Left ventricle myocardium inferior (tissue), 1 donor: ENCODE data around the gene PRXL2A. TPM values are rescaled to one million over a fixed set of nuclear protein-coding genes. Genes with fewer than 3 reads are reported as not detected.

Experiments
- DNase-seq: peaks from one replicate; pipeline ENCODE4 v3.0.0-alpha.2; 2020
- H3K27ac ChIP-seq: fragments of 200-600 bp; replicated peaks from 2 replicates; pipeline ENCODE4 v1.8.0; 2021
- H3K27me3 ChIP-seq: fragments of 200-600 bp; 2 replicates; pipeline ENCODE4 v1.8.0; 2021; ENCODE audit warnings: low read depth
- H3K36me3 ChIP-seq: fragments of 200-600 bp; 2 replicates; pipeline ENCODE4 v1.8.0; 2021
- H3K4me1 ChIP-seq: fragments of 200-600 bp; 2 replicates; pipeline ENCODE4 v1.8.0; 2021
- H3K4me3 ChIP-seq: fragments of 200-600 bp; 2 replicates; pipeline ENCODE4 v1.8.0; 2021; ENCODE audit warnings: mild to moderate bottlenecking, moderate library complexity
- H3K9me3 ChIP-seq: fragments of 200-600 bp; replicated peaks from 2 replicates; pipeline ENCODE4 v1.8.0; 2021
- intact Hi-C: fragments of 100-400 bp; cut with micrococcal nuclease; formaldehyde crosslinking; loops from one replicate; pipeline ENCODE4 v1.11.0; 2022
- total RNA-seq: library from RNA; stranded (reverse); fragmentation: NEBNext Ultra II Directional; extraction: Animal tissue kit (Norgen Biotek cat#: 25700); gene quantifications from one replicate; pipeline ENCODE4 v1.2.1, GENCODE V29; 2021
- TF ChIP-seq, protein P1 (sequence below): fragments of 200-600 bp; IDR thresholded peaks from 2 replicates; pipeline ENCODE4 v1.8.0; 2021; ENCODE audit warnings: antibody characterized with exemption, mild to moderate bottlenecking, borderline replicate concordance
- donor health status: DM: no; HTN: yes; CAD: no; lungs with severe emphysema.

The PRXL2A gene
- total RNA-seq, 1 donor from 2014 or later = 101 TPM

DNA sequence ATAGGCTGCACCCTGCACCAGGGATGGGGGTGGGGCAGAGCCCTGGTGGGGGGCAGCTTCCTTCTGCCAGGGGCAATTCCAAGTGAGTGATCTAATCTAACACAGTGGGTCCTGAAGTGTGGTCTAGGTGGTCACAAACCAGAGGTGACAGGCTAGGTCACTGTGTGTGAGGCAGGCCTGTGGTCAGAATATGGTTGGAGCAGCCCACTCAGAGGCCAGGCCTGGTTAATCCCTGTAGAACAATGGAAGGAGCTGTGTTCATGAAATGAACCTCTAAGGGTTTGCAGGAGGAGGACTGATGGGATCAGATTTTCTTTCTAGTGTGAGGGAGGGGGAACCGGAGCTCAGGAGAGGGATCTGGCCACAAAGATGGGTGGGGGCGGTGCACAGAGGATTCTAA is 35.8 kb downstream of the PRXL2A start:
- no peaks in the 10 kb centered on the region for H3K27me3 ChIP-seq
- intact Hi-C loops = loop anchor here (5.0 kb wide), 1 partner anchor 63 kb away; no protein-coding TSS in a partner anchor
- TF ChIP-seq, protein P1, sequence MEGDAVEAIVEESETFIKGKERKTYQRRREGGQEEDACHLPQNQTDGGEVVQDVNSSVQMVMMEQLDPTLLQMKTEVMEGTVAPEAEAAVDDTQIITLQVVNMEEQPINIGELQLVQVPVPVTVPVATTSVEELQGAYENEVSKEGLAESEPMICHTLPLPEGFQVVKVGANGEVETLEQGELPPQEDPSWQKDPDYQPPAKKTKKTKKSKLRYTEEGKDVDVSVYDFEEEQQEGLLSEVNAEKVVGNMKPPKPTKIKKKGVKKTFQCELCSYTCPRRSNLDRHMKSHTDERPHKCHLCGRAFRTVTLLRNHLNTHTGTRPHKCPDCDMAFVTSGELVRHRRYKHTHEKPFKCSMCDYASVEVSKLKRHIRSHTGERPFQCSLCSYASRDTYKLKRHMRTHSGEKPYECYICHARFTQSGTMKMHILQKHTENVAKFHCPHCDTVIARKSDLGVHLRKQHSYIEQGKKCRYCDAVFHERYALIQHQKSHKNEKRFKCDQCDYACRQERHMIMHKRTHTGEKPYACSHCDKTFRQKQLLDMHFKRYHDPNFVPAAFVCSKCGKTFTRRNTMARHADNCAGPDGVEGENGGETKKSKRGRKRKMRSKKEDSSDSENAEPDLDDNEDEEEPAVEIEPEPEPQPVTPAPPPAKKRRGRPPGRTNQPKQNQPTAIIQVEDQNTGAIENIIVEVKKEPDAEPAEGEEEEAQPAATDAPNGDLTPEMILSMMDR = no peak
- no peak for DNase-seq
- H3K4me3 ChIP-seq = no peak overlapping the region
- H3K4me1 ChIP-seq = peaks cover 28% of the 10 kb centered on the region
- peak overlapping the region; percentile 45 for H3K27ac ChIP-seq
- no peaks in the 10 kb centered on the region for H3K9me3 ChIP-seq
- H3K36me3 ChIP-seq = no peaks in the 10 kb centered on the region

DNA sequence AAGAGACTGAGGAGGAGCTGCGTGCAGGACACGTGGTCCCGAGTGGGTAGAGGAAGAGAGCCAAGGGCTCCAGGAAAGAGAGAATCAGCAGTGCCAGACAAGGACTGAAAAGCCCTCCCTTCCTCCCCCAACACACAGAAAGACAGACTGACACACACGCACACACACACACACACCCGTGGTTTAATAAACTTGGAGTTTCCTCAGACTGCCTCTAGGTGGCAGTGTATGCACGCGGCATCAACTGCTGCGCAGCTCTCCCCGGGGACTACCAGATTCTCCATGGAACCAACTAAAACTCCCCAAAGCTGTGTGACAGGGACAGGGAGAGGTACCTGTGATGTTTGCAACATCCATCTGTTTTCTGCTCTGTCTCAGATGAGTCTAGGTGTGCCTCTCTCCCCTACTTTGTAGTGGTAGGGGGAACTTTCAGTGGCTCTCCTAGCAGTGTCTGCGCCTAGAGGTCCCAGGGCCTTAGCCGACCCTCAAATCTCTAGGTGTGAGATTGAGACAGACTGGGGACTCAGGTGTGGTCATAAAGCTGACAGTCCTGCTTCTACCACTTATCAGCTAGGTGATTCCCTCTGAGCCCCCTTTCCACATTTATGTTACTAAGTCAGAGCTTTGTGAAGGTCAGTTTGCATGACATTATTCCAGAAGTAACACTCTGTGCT is 36.4 kb downstream of the PRXL2A start:
- peak; percentile 60 for DNase-seq
- H3K9me3 ChIP-seq = no peaks in the 10 kb centered on the region
- TF ChIP-seq, protein P1 = peak; percentile 90

DNA sequence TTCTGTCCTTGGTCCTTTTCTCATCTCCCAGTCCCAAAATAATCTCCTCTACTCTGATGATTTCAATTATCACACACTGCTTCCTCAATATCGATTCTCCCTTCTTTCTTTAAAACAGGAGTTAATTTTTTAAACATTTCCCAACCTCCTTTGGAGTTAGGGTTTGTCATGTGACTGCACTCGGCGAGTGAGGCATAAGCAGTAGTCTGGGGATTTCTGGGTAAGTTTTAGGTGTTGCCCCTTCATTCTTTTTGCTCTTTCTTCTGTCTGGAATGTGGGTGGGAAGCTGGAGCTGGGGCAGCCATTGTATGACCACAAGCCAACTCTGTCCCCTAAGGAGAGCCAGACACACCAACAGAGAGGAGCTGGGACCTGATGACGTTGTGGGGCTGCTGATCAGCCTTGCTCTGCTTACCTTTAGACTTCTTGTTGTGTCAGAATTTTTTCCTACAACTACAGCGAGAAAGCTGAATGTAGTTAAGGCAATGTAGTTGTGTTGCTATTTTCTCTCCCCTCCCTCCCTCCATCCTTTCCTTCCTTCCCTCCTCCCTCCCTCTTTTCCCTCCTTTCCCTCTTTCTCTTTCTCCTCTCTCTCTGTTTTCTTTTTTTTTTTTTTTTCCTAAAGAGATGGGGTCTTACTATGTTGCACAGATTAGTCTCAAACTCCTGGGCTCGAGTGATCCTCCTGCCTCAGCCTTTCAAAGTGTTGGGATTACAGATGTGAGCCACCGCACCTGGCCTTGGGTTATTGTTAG is 39.3 kb downstream of the PRXL2A start:
- TF ChIP-seq, protein P1 = no peak
- peaks cover 35% of the 10 kb centered on the region for H3K4me1 ChIP-seq
- H3K4me3 ChIP-seq = no peak overlapping the region
- no peak overlapping the region for H3K27ac ChIP-seq
- DNase-seq = no peak
- H3K27me3 ChIP-seq = no peaks in the 10 kb centered on the region
- intact Hi-C loops = no loop called here
- H3K36me3 ChIP-seq = no peaks in the 10 kb centered on the region
- peaks cover 8% of the 10 kb centered on the region for H3K9me3 ChIP-seq

More for the DNA sequence above, 36.4 kb downstream of the PRXL2A start:
- Histone ChIP-seq H3K27ac (peak overlapping the region; percentile 45), H3K27me3 (no peaks in the 10 kb centered on the region), H3K4me3 (no peak overlapping the region), H3K36me3 (no peaks in the 10 kb centered on the region), H3K4me1 (peaks cover 28% of the 10 kb centered on the region)
- intact Hi-C loops = loop anchor here (5.0 kb wide), 1 partner anchor 63 kb away; no protein-coding TSS in a partner anchor

DNA sequence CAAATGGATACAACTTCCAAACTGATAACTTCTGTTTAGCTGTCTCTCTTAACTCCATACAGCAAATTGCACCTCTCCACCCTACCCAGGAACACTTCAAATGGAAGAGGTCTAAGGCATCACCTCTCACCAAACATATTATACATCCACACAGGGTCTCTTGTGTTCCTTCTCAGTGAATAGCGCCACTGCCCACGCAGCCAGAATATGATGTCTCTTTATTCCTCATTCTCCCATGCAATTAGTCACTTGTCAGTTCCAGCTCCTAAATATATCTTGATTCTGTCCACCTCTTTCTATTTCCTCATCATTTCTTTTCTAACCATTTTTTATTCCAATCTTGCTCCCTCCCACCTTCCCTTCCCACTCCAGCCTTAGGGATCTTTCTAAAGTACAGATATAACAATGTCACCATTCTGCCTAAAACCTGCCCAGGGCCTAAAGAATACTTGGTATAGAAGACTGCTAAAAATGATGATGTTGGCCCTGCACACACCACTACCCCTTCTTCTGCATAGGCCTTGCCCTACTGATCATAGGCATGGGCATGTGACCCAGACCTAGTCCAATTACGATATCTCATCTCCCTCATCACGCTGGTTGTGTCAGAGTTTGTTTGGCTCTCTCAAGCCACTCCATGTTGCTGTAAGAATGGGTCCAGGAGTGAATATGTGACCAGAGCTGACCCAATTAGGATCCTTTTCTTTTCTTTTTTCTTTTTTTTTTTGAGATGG is 40.0 kb downstream of the PRXL2A start:
- intact Hi-C loops = no loop called here
- TF ChIP-seq, protein P1 = no peak
- no peak overlapping the region for H3K4me3 ChIP-seq
- H3K27me3 ChIP-seq = no peaks in the 10 kb centered on the region
- H3K27ac ChIP-seq = no peak overlapping the region
- peaks cover 8% of the 10 kb centered on the region for H3K9me3 ChIP-seq
- peaks cover 36% of the 10 kb centered on the region for H3K4me1 ChIP-seq
- no peaks in the 10 kb centered on the region for H3K36me3 ChIP-seq
- DNase-seq = no peak

DNA sequence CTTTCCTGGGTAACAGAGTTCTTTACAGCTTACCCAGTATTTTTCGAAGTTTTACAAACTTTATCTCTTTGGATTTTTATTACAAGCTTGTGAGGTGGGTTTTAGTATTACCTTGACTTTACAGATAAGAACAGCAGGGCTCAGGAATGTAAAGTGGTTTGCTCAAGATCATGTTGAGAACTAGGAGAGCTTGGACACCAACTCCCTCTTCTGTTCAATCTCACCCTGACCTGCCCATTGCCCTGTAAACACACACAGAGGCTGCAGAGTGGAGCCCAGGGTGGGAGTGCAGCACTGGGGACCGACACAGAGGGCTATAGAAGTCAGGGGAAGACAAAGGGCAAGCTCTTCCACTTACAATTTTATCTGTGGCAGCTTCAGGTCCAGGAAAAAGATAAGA is 41.2 kb downstream of the PRXL2A start:
- Histone ChIP-seq H3K27ac (no peak overlapping the region), H3K36me3 (no peaks in the 10 kb centered on the region), H3K4me1 (peaks cover 31% of the 10 kb centered on the region), H3K9me3 (peaks cover 8% of the 10 kb centered on the region), H3K4me3 (no peak overlapping the region), H3K27me3 (no peaks in the 10 kb centered on the region)
- TF ChIP-seq, protein P1 = no peak
- intact Hi-C loops = no loop called here
- no peak for DNase-seq
